ENCODE measurements around the gene GPR143. TPM values are rescaled to one million over a fixed set of nuclear protein-coding genes. Genes with fewer than 3 reads are reported as not detected.

GPR143 gene
- total and polyA plus RNA-seq, 10 of the 15 experiments (the other 5 are each of a cell fraction or from before 2014, with no cell fraction given), result 0.05 to 0.31 (median 0.15) TPM; not detected in 5

DNA sequence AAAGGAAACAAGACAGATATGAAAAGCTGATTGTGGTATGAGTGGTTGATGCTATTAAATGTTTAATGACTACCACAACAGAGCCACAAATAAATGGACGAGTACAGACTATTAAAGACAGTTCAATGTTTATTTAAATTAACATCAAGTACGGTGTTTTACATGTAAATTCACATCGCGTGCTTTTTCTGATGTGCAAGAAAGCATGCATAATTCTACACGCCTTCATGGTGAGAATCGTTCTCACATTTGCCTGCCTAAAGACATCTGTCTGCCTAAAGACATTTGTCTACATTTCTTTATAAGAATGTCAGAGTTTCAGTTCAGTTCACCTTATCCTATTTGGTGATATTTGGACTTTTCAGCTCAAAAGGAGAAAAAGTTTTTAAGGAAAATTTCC is 7.3 kb upstream of the GPR143 start (continued):
- no peak for TF ChIP-seq BCLAF1 (IDR thresholded peaks at IDR 0.05)
- no peak for TF ChIP-seq ZBTB11 (CRISPR knock-in tag; IDR thresholded peaks at IDR 0.05)
- TF ChIP-seq TCF12 (IDR thresholded peaks at IDR 0.05; ENCODE audit: low read depth, low read length), result no peak
- TF ChIP-seq NFXL1 (IDR thresholded peaks at IDR 0.05; ENCODE audit: borderline replicate concordance), result no peak
- TF ChIP-seq NBN (IDR thresholded peaks at IDR 0.05), result no peak

DNA sequence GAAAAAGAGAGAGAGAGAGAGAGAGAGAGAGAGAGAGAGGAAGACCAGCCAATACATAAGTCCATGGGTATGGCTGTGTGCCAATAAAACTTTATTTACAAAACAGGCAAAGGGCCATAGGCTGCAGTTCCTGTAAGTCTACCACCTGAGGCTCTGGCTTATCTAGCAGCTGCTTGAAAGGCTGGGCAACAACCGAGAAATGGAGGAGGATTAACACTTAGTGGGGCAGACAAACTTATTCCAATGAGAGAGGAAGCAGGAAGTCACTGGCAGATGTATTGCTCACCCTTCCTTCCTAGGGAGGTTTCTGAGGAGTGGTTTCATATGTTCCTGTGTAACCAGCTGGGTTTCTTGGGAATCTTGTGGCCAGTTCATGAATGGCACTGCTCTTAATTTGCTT is 4.7 kb upstream of the GPR143 start:
- TF ChIP-seq CBX3 (IDR thresholded peaks at IDR 0.05; ENCODE audit: borderline replicate concordance, low read depth) (no peak), MTA2 (IDR thresholded peaks at IDR 0.05; ENCODE audit: low read depth) (no peak)
- TF ChIP-seq, protein P1, sequence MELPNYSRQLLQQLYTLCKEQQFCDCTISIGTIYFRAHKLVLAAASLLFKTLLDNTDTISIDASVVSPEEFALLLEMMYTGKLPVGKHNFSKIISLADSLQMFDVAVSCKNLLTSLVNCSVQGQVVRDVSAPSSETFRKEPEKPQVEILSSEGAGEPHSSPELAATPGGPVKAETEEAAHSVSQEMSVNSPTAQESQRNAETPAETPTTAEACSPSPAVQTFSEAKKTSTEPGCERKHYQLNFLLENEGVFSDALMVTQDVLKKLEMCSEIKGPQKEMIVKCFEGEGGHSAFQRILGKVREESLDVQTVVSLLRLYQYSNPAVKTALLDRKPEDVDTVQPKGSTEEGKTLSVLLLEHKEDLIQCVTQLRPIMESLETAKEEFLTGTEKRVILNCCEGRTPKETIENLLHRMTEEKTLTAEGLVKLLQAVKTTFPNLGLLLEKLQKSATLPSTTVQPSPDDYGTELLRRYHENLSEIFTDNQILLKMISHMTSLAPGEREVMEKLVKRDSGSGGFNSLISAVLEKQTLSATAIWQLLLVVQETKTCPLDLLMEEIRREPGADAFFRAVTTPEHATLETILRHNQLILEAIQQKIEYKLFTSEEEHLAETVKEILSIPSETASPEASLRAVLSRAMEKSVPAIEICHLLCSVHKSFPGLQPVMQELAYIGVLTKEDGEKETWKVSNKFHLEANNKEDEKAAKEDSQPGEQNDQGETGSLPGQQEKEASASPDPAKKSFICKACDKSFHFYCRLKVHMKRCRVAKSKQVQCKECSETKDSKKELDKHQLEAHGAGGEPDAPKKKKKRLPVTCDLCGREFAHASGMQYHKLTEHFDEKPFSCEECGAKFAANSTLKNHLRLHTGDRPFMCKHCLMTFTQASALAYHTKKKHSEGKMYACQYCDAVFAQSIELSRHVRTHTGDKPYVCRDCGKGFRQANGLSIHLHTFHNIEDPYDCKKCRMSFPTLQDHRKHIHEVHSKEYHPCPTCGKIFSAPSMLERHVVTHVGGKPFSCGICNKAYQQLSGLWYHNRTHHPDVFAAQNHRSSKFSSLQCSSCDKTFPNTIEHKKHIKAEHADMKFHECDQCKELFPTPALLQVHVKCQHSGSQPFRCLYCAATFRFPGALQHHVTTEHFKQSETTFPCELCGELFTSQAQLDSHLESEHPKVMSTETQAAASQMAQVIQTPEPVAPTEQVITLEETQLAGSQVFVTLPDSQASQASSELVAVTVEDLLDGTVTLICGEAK (IDR thresholded peaks at IDR 0.05; ENCODE audit: borderline replicate concordance), result peak; percentile 66
- POLR2A ChIA-PET, result no interaction called here
- H2AFZ ChIP-seq (ENCODE audit: control insufficient read depth, low read depth, low read length), result no peak overlapping the region

More for the DNA sequence above, 4.7 kb upstream of the GPR143 start:
- Histone ChIP-seq H3K4me2 (ENCODE audit: control insufficient read depth, insufficient read depth) (no peak overlapping the region), H3K79me2 (ENCODE audit: control insufficient read depth, insufficient read depth, low read length) (no peaks in the 10 kb centered on the region), H3K27me3 (replicated peaks in 1 of 2; ENCODE audit: control insufficient read depth in 2 of 2, insufficient read depth in 2 of 2, low read length in 1 of 2) (no peaks in the 10 kb centered on the region; a peak in 1 of 4 replicates), H4K20me1 (ENCODE audit: control insufficient read depth, insufficient read depth) (no peaks in the 10 kb centered on the region), H3K36me3 (ENCODE audit: control insufficient read depth in 2 of 2, insufficient read depth in 2 of 2, low read length in 1 of 2) (no peaks in the 10 kb centered on the region), H3K4me1 (ENCODE audit: control insufficient read depth, insufficient read depth, low read length) (no peaks in the 10 kb centered on the region), H3K9ac (ENCODE audit: control insufficient read depth, insufficient read depth, low read length) (no peak overlapping the region), H3K9me3 (replicated peaks; ENCODE audit: control insufficient read depth, insufficient read depth, low read length) (no peaks in the 10 kb centered on the region; the same call in 2 of the 3 replicates), H3K4me3 (no peak overlapping the region), H3K27ac (ENCODE audit: control insufficient read depth, insufficient read depth) (no peak overlapping the region)
- CTCF ChIA-PET, result no interaction called here
- RAD21 ChIA-PET (ENCODE audit: unreplicated experiment), result no interaction called here
- ATAC-seq, result no peak
- no peak for FAIRE-seq
- DNase-seq (ENCODE audit: low read depth, low spot score), result no peak
- intact Hi-C loops (cut with micrococcal nuclease; ENCODE audit: unreplicated experiment), result no loop called here
- in situ Hi-C loops (cut with MboI), result no loop called here
- WGBS (ENCODE audit: insufficient coverage, insufficient replicate concordance, low lambda C conversion rate, missing lambda C conversion rate), result 0% methylated on average over 1 of the region's 1 CpG
- BruUV-seq (replicated peaks), result no TSS peak
- SMC1A ChIA-PET (ENCODE audit: uncharacterized antibody, unreplicated experiment), result no interaction called here

Data from GM12878 (cell line).